Type B pancreatic cell (in vitro differentiated cells): ENCODE results near the gene ESRP2. TPM values are rescaled to one million over a fixed set of nuclear protein-coding genes. Genes with fewer than 3 reads are reported as not detected.

ENCODE experiments used
- microRNA-seq: library from miRNA; unstranded; fragments of <30 nt; microRNA quantifications from one replicate; pipeline ENCODE4, GENCODE V29; 2020
- total RNA-seq: library from RNA; stranded (reverse); gene quantifications from 2 replicates; pipeline ENCODE4 v1.2.1, GENCODE V29; 2021; ENCODE audit warnings: low replicate concordance

The ESRP2 gene
- total RNA-seq, 1 donor from 2014 or later, result 65.6 TPM

Small RNAs within 50 kb of the gene (microRNA-seq; reads per million reads assigned to microRNA genes)
- 2.2 reads per million for gene MIR6773

Other genes with a start within 250 kb of the ESRP2 start
- not detected in 2 replicates for gene DPEP2, start 236.6 kb downstream of the ESRP2 start, total RNA-seq
- not detected in 2 replicates for gene DPEP2NB, start 220.2 kb downstream of the ESRP2 start, total RNA-seq
- 14.7 and 15.2 TPM in 2 replicates for gene DDX28, start 212.9 kb downstream of the ESRP2 start, total RNA-seq
- 21.7 and 24.1 TPM in 2 replicates for gene DUS2, start 212.8 kb downstream of the ESRP2 start, total RNA-seq
- 37.5 and 55.5 TPM in 2 replicates for gene NFATC3, start 150.8 kb downstream of the ESRP2 start, total RNA-seq
- 20.1 and 22.1 TPM in 2 replicates for gene PLA2G15, start 9.2 kb upstream of the ESRP2 start, total RNA-seq
- gene SLC7A6, start 28.4 kb upstream of the ESRP2 start, total RNA-seq, result 41.1 and 47.3 TPM in 2 replicates
- gene SLC7A6OS, start 74.8 kb upstream of the ESRP2 start, total RNA-seq, result 17.3 and 21.7 TPM in 2 replicates
- gene PRMT7, start 74.9 kb upstream of the ESRP2 start, total RNA-seq, result 39.1 and 66.9 TPM in 2 replicates
- gene SMPD3, start 212.4 kb upstream of the ESRP2 start, total RNA-seq, result 4.5 and 9.8 TPM in 2 replicates